Neutrophil (primary cell): Measurements from ENCODE around the gene ARMC6.

Experiments used
- H3K27ac ChIP-seq: fragments of 200-600 bp; sonication (generic); 2 replicates; pipeline ENCODE4 v1.5.1; 2016; ENCODE audit warnings: mild to moderate bottlenecking, moderate library complexity
- H3K27me3 ChIP-seq: fragments of 200-600 bp; sonication (generic); 2 replicates; pipeline ENCODE4 v1.6.0; 2016; ENCODE audit warnings: mild to moderate bottlenecking
- H3K36me3 ChIP-seq: fragments of 200-600 bp; sonication (generic); 2 replicates; pipeline ENCODE4 v1.5.1; 2017
- H3K4me1 ChIP-seq, 2 experiments: fragments of 200-600 bp in 1 of 2; sonication (generic) in 1 of 2; 1 replicate in 1 of 2; 2 replicates in 1 of 2; pipeline versions ENCODE4 v1.5.1 to v1.6.1; 2013 to 2016; ENCODE audit warnings: low read depth in 1 of 2, low read length in 1 of 2, mild to moderate bottlenecking in 1 of 2, moderate library complexity in 1 of 2; ENCODE audit not compliant: control insufficient read depth in 1 of 2, insufficient read depth in 1 of 2
- H3K4me3 ChIP-seq, 2 experiments: fragments of 200-600 bp in 1 of 2; sonication (generic) in 1 of 2; 1 replicate in 1 of 2; 2 replicates in 1 of 2; pipeline ENCODE4 v1.5.1; 2013 to 2016; ENCODE audit warnings: low read depth in 1 of 2, low read length in 1 of 2, mild to moderate bottlenecking in 1 of 2, moderate library complexity in 1 of 2
- H3K9me3 ChIP-seq: fragments of 200-600 bp; sonication (generic); 2 replicates; pipeline ENCODE4 v1.5.1; 2016
- TF ChIP-seq, protein P1 (sequence below): fragments of 200-600 bp; sonication (generic); IDR thresholded peaks from 2 replicates; pipeline ENCODE4 v1.5.1; 2016; ENCODE audit warnings: antibody characterized with exemption

Gene ARMC6

GRCh38 chr19:18996351-18996750, 37.1 kb upstream of the ARMC6 start:
- TF ChIP-seq, protein P1, sequence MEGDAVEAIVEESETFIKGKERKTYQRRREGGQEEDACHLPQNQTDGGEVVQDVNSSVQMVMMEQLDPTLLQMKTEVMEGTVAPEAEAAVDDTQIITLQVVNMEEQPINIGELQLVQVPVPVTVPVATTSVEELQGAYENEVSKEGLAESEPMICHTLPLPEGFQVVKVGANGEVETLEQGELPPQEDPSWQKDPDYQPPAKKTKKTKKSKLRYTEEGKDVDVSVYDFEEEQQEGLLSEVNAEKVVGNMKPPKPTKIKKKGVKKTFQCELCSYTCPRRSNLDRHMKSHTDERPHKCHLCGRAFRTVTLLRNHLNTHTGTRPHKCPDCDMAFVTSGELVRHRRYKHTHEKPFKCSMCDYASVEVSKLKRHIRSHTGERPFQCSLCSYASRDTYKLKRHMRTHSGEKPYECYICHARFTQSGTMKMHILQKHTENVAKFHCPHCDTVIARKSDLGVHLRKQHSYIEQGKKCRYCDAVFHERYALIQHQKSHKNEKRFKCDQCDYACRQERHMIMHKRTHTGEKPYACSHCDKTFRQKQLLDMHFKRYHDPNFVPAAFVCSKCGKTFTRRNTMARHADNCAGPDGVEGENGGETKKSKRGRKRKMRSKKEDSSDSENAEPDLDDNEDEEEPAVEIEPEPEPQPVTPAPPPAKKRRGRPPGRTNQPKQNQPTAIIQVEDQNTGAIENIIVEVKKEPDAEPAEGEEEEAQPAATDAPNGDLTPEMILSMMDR, result no peak
- Histone ChIP-seq H3K4me3 (no peak overlapping the region), H3K36me3 (peaks cover 89% of the 10 kb centered on the region), H3K27me3 (no peaks in the 10 kb centered on the region), H3K4me1 (no peaks in the 10 kb centered on the region), H3K9me3 (no peaks in the 10 kb centered on the region), H3K27ac (no peak overlapping the region)

- peaks cover 89% of the 10 kb centered on the region for H3K36me3 ChIP-seq
- H3K27me3 ChIP-seq, result no peaks in the 10 kb centered on the region
- H3K9me3 ChIP-seq, result no peaks in the 10 kb centered on the region
- H3K27ac ChIP-seq, result no peak overlapping the region
- H3K4me1 ChIP-seq, result no peaks in the 10 kb centered on the region
- H3K4me3 ChIP-seq, result no peak overlapping the region
- TF ChIP-seq, protein P1, result no peak
These were observed 36.5 kb upstream of the ARMC6 start for GRCh38 chr19:18996796-18997394.

GRCh38 chr19:18998276-18998675, 35.1 kb upstream of the ARMC6 start:
- no peaks in the 10 kb centered on the region for H3K4me1 ChIP-seq

DNA sequence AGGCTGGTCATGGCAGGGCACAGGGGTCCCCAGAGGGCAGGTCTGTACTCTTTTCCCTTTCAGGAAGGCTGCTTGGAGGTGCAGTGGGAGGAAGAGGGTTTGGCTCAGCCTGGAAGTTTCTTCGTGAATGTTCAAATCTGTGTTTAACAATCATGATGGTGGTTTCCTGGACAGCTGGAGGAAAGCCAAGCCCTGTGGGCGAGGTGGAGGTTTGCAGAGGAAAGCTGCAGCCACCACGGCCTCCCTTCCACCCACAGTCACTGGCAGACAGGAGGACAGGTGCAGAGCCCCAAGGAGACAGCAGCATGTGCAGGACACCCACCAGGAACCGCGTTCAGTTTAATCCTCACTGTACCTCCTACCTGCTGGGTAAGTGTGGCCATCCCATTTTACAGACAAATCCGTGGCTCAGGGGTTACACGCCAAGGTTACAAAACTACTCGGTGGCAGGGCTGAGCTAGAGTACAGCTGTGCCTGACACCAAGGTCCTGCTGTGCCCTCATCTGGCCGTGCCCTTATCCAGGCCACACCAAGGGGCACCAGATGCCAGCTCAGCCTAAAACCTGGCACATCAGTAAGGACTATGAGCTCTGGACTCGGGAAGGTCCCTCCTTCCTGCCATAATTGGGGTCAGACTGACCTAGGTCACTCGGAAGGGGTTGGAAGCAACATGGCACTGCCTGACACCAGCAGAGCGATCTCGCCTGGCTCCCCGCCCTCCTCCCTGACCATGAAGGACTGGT, 34.2 kb upstream of the ARMC6 start:
- TF ChIP-seq, protein P1, result no peak
- Histone ChIP-seq H3K4me1 (no peaks in the 10 kb centered on the region), H3K27ac (no peak overlapping the region), H3K9me3 (no peaks in the 10 kb centered on the region), H3K36me3 (peaks cover 86% of the 10 kb centered on the region), H3K27me3 (no peaks in the 10 kb centered on the region), H3K4me3 (no peak overlapping the region)

More at GRCh38 chr19:18998276-18998675, 35.1 kb upstream of the ARMC6 start:
- TF ChIP-seq, protein P1, result no peak
- no peaks in the 10 kb centered on the region for H3K9me3 ChIP-seq
- no peak overlapping the region for H3K27ac ChIP-seq
- no peak overlapping the region for H3K4me3 ChIP-seq
- no peaks in the 10 kb centered on the region for H3K27me3 ChIP-seq
- peaks cover 86% of the 10 kb centered on the region for H3K36me3 ChIP-seq

GRCh38 chr19:18999896-19000620, 33.3 kb upstream of the ARMC6 start:
- Histone ChIP-seq H3K4me3 (no peak overlapping the region), H3K27ac (no peak overlapping the region), H3K9me3 (no peaks in the 10 kb centered on the region), H3K36me3 (peaks cover 86% of the 10 kb centered on the region), H3K4me1 (no peaks in the 10 kb centered on the region), H3K27me3 (no peaks in the 10 kb centered on the region)
- TF ChIP-seq, protein P1, result no peak
